NCI-H187 treated with DMSO at 0.1 percent for 48 hours (cell line): Measurements from ENCODE around the gene ITGA3.

Experiments
- DNase-seq: peaks from one replicate; lab custom pipeline; 2025; lab: John Stamatoyannopoulos, UW

The ITGA3 gene

DNA sequence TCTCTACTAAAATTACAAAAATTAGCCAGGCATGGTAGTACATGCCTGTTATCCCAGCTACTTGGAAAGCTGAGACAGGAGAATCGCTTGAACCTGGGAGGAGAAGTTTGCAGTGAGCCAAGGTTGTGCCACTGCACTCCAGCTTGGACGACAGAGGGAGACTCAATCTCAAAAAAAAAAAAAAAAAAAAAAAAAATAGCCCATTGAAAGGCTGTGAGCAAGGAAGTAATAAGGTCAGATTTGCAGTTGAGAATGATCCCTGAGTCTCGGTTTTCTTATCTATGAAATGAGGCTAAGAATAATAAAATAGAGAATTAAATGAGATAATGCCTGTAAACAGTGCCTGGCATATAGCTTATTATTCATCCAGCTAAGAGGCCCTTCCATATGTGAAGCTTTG lies 37.9 kb downstream of the ITGA3 start:
- DNase-seq = no peak

DNA sequence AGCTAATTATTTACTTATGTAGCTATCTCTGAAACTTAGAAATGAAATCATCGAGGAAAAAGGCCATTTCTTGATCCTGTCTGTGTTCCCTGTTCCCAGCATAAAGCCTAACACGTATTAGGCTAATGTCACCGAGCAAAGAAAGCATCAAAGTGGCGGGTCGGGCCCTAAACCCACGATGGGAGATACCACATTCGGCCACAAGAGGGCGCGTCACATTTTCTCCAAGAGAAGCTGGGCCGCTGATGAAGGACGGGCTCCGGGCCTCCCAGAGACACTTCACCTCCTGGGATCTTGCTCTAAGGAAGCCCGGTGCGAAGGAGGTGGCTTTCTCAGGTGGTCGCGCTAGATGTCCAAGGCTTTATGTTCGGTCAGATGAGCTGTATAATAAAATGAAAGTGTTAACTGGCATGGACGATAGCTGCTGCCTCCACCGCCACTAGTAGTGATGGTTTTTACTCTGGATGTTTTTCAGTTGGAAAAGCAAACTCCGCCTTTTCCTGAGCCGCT lies 38.4 kb downstream of the ITGA3 start:
- peak; percentile 43 for DNase-seq

- DNase-seq = peak; percentile 47
Measured at GRCh38 chr17:50094753-50095619, 39.1 kb downstream of the ITGA3 start, which contains the start of gene PDK2. Gene PDK2, plus strand, starts transcription at chr17:50095351. Its CDS starts 85 bp downstream, at chr17:50095436.

DNA sequence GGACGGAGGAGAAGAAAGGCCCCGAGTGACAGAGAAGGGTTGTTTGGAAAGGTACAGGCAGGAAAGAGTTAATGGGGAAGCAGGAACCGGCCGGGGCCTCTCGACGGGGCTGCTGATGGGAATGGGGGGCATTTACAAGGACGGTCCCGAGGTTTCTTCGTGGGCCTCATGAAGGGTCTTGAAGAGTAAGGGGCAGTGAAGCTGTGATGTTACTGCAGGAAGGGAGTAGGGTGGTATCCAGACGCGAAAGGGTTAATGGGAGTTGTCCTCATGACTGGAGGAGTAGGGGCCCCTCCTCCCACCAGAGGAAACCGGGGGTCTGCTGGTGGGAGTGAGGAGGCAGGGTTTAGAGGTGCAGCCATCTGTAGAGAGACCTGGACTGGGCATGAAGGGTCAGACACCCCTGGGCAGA lies 39.7 kb downstream of the ITGA3 start:
- DNase-seq = no peak

DNA sequence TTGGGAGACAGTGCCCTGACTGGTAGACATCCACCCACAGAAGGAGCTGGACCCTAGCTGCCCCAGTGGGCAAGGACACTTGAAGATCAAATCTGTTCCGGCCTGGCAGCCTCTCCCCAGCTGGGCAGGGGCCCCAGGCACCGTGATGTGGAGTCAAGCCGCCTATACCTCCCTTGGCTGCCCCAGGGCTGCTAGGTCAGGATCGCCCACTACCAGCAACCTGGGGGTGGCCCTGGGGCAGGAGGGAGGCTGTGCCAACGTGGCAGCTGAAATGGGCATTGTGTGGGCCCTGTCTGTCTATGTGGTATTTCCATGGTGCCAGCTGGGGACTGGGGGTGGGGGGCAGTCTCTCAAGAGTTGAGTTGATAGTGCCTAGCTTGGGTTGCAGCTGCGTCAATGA lies 40.2 kb downstream of the ITGA3 start:
- DNase-seq = no peak

DNA sequence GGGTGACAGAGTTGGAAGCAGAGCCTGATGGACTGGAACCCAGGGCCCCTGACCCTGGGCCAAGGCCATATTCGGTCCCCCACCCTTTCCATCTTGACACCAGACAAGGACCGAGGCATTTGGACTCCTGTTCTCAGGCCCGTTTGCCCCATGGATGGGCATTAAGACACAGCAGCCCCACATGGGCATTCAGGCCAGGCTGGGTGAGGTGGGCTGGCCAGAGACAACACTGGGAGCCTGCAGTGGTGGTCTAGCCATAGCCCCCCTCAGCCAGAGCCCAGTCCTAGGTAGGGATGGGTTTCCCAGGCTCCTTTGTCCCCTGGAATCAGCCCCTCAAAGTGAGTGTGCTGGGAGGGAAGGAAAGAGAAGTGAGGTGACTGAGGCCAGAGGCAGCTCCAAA lies 40.8 kb downstream of the ITGA3 start:
- DNase-seq = no peak

GRCh38 chr17:50097455-50097854 lies 41.5 kb downstream of the ITGA3 start:
- no peak for DNase-seq

GRCh38 chr17:50097926-50098325 lies 42.0 kb downstream of the ITGA3 start:
- DNase-seq = no peak

DNA sequence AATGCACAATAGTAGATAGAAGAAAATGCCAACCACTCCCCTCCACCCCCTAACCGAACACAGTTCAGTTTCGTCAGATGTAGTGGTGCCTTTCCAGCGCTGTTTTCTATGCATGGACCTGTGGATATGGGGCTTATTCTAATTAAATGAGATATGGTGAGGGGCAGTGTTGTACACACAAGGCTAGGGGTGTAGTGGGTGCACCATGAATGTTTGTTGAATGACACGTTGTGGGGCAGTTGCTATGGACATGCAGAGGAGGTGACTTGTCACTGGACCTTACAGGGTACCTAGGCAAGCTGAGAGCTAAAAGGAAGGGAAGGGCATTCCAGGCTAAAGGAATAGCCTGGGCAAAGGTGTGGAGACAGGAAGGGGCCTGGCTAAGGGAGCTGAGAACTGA lies 42.7 kb downstream of the ITGA3 start:
- no peak for DNase-seq

DNA sequence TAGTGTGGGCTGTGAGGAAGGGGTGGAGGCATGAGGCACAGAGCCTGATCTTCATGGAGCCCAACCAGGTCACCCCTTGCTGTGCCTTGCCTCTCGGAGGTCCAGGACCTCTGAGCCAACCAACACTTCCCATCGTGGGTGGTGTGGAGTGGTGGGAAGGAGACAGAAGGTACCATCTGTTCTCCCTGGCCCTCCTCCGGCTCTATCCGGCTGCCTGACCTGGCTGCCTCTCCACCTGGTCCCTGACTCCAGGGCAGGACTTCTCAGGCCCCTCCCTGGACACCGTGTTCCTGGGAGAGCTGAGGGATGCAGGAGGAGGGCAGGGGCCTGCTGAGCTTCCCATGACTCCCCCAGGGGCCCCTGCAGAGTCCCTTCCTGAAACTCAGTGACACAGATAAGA lies 43.1 kb downstream of the ITGA3 start:
- no peak for DNase-seq

DNA sequence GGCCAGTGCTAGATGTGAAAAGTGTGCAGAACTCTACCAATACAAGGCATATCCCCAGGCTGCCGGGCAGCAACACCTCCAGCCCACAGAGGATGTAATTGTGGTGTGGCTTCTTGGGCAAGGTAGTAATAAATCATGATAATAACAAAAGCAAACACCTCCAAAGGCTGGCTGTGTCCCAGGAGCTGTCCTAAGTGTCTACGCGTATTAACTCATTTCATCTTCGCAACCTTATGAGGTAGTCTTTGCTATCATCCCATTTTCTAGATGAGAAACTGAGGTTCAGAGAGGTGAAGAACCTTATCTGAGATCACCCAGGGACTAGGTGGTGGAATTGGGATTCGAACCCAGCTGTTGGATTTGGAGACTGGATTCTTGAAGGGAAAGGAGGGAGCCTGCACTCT lies 44.6 kb downstream of the ITGA3 start:
- DNase-seq = no peak

GRCh38 chr17:50100921-50101345 lies 45.0 kb downstream of the ITGA3 start:
- no peak for DNase-seq

GRCh38 chr17:50101346-50102163 lies 45.6 kb downstream of the ITGA3 start:
- DNase-seq = no peak

DNA sequence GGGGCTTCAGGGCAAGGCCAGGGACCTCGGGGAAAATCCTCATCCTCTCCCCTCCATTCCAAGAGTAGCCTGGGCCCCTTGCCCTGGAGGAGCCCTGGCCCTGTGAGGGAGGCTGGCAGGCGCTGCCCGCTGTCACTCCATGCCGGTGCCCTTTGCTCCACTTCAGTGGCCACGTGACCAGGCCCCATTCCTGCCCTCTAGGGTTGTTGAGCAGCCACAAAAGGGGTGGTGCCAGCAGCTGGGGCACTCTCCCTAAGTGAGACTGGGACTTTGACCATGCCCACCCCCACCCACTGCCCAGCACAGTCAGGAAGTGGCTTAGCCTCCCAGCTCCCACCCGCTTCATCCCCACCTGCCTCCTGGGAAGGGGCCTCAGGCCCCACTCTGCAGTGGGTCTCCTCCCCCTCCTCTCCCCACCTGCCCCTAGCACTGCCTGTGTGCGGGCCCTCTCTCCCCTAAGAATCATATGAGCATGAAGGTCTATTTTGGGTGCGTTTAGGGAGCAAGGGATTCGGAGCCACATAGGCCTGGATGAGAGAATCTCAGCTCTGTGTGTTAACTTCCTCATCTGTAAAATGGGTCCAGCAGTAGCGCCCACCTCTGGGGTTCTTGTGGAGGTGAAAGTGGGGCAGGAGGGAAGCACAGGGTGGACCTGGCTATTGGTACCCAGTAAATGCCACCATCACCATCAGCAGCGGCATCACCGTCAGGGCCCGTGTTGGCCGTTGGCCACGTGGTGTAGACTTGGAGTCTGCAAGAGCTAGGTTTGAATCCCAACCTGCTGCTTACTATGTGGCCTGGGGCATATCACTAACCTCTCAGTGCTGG lies 46.5 kb downstream of the ITGA3 start:
- DNase-seq = no peak

- DNase-seq = no peak
Measured at GRCh38 chr17:50103252-50103651, 47.3 kb downstream of the ITGA3 start.

GRCh38 chr17:50103941-50104340 lies 48.0 kb downstream of the ITGA3 start:
- DNase-seq = no peak

- no peak for DNase-seq
Measured at GRCh38 chr17:50105811-50106210, 49.9 kb downstream of the ITGA3 start.

DNA sequence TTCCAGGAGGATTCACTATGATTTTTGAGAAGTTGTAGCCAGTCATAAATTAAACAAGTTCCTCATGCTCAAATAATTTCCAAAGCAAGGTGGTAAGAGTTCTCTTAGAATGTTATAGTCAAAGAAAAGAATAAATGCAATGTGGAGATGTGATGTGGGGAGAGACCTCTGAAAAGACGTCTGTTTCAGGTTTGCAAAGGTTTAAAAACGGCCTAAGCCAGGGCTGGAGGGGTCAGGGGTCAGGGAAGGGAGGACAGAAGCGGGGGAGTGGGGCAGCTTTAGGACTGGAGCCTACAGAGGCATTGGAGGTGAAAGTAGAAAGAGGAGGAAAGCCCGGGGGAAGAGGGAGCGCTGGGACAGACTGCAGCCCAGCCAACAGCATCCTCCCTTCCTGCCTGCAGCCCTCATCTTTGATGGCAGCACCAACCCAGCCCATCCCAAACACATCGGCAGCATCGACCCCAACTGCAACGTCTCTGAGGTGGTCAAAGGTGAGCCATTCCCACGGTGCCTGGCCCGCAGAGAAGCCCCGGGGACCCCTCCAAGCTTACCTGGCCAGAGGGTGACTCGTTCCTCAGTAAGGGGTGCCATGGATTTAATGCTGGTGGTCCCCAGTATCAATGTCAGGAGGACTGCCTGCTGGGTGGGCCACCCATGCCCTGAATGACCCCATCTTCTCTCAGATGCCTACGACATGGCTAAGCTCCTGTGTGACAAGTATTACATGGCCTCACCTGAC lies 50.7 kb downstream of the ITGA3 start:
- no peak for DNase-seq

DNA sequence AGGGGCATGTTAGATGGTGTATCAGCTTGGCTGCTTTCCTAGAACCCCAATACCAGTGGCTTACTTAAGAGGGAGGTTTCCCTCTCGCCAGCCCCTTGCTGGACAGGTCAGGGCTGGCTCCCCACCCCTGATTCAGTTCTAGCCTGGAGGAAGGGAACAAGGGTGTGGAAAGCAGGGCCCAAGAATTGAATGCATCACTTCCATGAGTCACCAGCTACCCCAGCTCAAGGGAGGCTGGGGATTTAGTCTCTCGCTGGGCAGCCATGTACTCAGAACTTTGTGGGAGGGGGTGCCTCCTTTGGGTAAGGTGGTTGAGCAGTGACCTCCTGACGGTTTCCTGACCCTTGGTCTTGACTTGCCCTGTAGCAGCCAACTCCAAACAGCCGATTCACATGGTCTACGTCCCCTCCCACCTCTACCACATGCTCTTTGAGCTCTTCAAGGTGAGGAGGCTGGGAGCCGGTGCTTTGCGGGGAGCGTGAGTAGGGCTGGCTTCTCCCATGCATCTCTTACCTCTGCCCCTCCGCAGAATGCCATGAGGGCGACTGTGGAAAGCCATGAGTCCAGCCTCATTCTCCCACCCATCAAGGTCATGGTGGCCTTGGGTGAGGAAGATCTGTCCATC lies 52.0 kb downstream of the ITGA3 start:
- no peak for DNase-seq

DNA sequence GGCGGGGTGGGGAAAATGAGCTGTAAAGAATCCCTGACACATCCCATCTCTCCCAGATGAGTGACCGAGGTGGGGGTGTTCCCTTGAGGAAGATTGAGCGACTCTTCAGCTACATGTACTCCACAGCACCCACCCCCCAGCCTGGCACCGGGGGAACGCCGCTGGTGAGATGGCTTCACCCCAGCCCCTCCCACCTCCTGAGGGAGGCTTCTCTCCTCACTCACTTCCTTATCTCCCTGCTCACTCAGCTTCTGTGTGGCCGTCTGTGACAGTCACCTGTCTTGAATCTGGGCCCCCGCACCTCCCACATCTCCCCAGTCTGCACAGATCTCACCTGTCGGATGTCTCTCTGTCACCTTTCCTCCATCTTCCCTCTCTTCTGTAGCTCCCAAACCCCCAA lies 52.6 kb downstream of the ITGA3 start:
- DNase-seq = no peak

DNA sequence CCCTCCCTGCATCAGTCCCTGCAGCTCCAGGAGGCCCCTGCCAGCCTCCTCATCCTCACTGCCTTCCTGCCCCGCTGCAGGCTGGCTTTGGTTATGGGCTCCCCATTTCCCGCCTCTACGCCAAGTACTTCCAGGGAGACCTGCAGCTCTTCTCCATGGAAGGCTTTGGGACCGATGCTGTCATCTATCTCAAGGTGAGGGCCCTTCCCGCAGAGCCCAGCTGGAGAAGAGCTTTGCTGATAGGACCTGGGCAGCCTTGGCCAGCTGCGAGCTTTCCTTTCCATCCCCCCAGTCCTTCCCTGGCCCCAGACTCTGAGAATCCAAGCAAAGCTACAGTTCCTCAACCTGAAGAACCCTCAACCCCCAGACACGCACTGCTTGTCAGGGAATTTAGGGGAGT lies 53.3 kb downstream of the ITGA3 start:
- DNase-seq = no peak
